Activated T-helper 2 cell treated with anti-CD3 and anti-CD28 coated beads, Interferon-gamma antibody, Interleukin-2, Interleukin-4, amounts not matched to agents 10 μg/mL and 5 μg/mL and 100 μg/mL, durations not matched to agents 14 hours and 24 hours and 36 hours (primary cell): ENCODE measurements around the gene PCDHGC4. TPM values are rescaled to one million over a fixed set of nuclear protein-coding genes. Genes with fewer than 3 reads are reported as not detected.

Experiments
- DNase-seq: peaks from one replicate; pipeline ENCODE4 v3.0.0; 2021; ENCODE audit warnings: low spot score
- H3K27ac Mint-ChIP-seq: one replicate; pipeline ENCODE4 v1.8.0; 2021; ENCODE audit warnings: mixed read lengths
- H3K27me3 Mint-ChIP-seq: one replicate; pipeline ENCODE4 v1.8.0; 2021; ENCODE audit warnings: low read depth, mixed read lengths
- H3K36me3 Mint-ChIP-seq: one replicate; pipeline ENCODE4 v1.8.0; 2021; ENCODE audit warnings: low read depth, mixed read lengths
- H3K4me1 Mint-ChIP-seq: one replicate; pipeline ENCODE4 v1.8.0; 2021; ENCODE audit warnings: low read depth, mixed read lengths
- H3K4me3 Mint-ChIP-seq: one replicate; pipeline ENCODE4 v1.8.0; 2021; ENCODE audit warnings: low read depth, mild to moderate bottlenecking, moderate library complexity, mixed read lengths
- H3K9me3 Mint-ChIP-seq: one replicate; pipeline ENCODE4 v1.8.0; 2021; ENCODE audit warnings: mixed read lengths
- intact Hi-C: fragments of 100-400 bp; cut with micrococcal nuclease; formaldehyde crosslinking; loops from one replicate; pipeline ENCODE4 v1.15.1; 2023
- total RNA-seq: library from RNA; stranded (reverse); gene quantifications from 2 replicates; pipeline ENCODE4 v1.2.3, GENCODE V29; 2022

Gene PCDHGC4
- total RNA-seq, 1 donor from 2014 or later = not detected

DNA sequence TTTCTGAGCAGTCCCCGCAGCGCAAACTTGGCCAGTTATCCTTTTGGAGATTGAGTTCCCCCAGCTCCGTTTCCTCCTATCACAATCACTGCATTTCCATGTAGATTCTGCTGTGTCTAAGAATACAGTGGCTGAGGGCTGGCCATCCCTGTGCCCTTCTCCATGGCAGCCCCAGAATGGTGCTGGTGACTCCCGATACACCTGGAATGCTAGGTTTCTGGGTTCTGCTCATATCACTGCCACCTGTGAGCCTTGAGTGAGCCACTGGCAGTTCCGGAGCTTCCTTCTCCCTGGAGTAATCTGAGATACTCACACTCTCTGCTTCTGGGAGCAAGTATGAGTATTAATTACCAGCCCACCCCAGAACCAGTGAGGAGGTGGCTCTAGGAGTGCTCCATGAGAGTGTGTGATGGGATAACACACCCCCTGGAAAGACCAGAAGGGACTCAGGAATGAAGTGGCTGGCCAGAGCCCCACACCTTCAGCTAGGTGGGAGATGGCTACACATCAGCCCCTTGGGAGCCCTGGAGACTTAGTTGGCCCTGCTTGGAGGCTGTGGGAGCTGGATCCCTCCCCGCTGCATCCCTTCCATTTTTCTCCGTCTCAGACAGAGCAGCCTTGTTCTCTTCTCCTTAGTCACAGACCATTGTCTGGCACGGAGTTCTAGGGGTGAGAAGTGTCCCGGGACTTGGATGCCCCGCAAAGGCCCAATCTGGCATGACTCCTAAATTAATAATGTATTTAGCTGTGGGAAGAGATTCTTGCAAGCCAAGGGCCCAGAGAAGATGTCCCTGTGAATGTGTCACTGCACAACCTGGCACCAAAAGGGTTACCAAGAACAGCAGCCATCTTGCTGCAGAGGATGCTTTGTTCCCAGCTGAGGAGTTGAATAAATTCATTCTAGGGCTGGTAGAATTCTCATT, 8.9 kb downstream of the PCDHGC4 start:
- intact Hi-C loops = no loop called here

DNA sequence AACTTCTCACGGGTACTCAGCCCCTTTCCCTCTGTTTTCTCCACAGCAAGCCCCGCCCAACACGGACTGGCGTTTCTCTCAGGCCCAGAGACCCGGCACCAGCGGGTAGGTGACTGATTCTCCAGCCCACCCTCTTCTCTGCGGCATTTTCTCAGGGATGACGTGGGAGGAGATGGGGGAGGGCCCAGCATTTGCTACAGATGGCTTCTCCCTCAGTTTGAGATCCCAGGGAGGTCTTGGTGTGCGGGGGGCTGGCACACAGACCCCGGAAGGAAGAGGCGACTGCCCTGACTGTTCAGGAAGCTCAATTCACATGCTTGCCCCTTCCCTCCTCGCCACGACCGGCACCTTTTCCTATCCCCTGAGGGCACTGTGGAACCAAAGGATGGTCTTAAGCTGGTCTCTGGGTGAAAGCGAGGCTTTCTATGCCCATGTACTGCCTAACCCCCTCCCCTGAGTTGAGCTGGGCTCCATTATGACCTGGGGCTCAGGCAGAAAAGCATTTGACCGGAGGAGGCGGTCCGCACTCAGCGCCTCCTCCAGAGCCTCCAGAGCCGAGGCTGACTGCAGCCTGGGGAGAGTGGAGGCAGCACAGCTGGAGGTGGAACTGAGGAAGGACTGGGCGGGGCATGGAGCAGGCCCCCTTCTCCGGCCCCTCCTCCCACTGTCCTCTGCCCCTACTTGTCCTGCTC, 10.1 kb downstream of the PCDHGC4 start:
- Mint-ChIP-seq H3K27me3 (peaks cover 52% of the 10 kb centered on the region), H3K36me3 (no peaks in the 10 kb centered on the region), H3K27ac (no peak overlapping the region), H3K9me3 (no peaks in the 10 kb centered on the region), H3K4me1 (peaks cover 4% of the 10 kb centered on the region), H3K4me3 (no peak overlapping the region)
- no peak for DNase-seq
- intact Hi-C loops = no loop called here

More for the DNA sequence above, 8.9 kb downstream of the PCDHGC4 start:
- H3K4me3 Mint-ChIP-seq = no peak overlapping the region
- no peak overlapping the region for H3K27ac Mint-ChIP-seq
- no peaks in the 10 kb centered on the region for H3K36me3 Mint-ChIP-seq
- DNase-seq = no peak
- peaks cover 52% of the 10 kb centered on the region for H3K27me3 Mint-ChIP-seq
- H3K9me3 Mint-ChIP-seq = no peaks in the 10 kb centered on the region
- H3K4me1 Mint-ChIP-seq = peaks cover 4% of the 10 kb centered on the region

DNA sequence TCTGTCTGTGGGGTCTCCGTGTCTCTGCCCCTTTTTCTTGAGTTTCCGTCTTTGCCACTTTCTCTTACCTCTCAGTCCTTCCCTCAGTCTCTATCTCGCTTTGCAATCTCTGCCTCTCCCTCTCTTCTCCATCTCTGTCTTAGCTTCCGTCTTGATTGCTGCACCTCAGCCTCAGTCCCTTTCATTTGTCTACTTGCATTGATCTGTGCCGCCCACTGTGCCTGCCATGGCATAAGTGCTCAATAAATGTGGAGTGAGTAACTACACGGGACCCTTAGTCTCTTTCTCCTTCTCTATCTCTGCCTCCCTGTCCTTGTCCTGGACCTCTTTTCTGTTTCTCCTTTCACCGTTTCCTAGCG, 10.6 kb downstream of the PCDHGC4 start:
- no peak overlapping the region for H3K27ac Mint-ChIP-seq
- no peaks in the 10 kb centered on the region for H3K36me3 Mint-ChIP-seq
- H3K4me1 Mint-ChIP-seq = peaks cover 4% of the 10 kb centered on the region
- DNase-seq = no peak
- H3K4me3 Mint-ChIP-seq = no peak overlapping the region
- intact Hi-C loops = no loop called here
- H3K9me3 Mint-ChIP-seq = no peaks in the 10 kb centered on the region
- H3K27me3 Mint-ChIP-seq = peaks cover 47% of the 10 kb centered on the region

DNA sequence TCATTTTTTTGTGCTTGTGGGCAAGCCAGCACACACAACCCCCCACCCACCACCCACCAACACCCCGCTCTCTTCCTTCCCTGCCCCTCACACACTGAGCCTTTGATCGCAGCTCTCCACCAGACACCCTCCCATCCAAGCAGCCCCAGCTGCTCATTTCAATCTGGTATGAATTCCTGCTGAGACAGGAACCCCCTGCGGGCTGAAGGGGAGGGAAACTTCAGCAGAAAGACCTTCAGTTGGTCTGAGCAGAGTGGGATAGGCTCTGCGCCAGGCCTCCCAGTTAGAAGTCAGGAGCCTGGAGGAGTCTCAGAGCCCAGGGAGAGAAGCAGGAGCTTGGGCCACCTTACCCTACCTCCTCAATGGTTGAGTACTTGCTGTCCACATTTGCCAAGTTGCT, 11.2 kb downstream of the PCDHGC4 start:
- no peaks in the 10 kb centered on the region for H3K9me3 Mint-ChIP-seq
- DNase-seq = no peak
- intact Hi-C loops = no loop called here
- H3K4me3 Mint-ChIP-seq = no peak overlapping the region
- H3K27me3 Mint-ChIP-seq = peaks cover 41% of the 10 kb centered on the region
- no peaks in the 10 kb centered on the region for H3K36me3 Mint-ChIP-seq
- peaks cover 4% of the 10 kb centered on the region for H3K4me1 Mint-ChIP-seq
- no peak overlapping the region for H3K27ac Mint-ChIP-seq

DNA sequence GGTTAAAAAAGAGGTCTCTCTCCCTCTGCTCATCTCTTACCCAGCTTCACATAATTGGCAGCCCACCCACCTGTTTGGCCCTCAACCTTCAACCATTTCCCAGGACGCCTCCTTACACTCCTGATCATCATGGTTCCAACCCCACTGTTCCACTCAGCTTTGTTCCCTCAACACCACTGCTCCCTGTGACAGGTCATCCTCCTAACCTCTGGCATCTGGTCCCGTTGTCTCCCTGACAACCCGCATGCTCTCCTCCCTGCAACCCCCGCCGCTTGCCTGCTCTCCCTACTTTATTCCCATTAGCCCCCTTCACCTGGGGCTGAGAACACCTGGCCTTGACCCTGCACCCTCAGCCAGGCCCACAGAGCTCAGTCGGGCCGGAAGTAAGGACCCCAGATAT, 16.9 kb downstream of the PCDHGC4 start:
- intact Hi-C loops = no loop called here
- Mint-ChIP-seq H3K27me3 (peaks cover 9% of the 10 kb centered on the region), H3K4me1 (no peaks in the 10 kb centered on the region), H3K27ac (no peak overlapping the region), H3K9me3 (no peaks in the 10 kb centered on the region), H3K4me3 (no peak overlapping the region), H3K36me3 (no peaks in the 10 kb centered on the region)
- no peak for DNase-seq

DNA sequence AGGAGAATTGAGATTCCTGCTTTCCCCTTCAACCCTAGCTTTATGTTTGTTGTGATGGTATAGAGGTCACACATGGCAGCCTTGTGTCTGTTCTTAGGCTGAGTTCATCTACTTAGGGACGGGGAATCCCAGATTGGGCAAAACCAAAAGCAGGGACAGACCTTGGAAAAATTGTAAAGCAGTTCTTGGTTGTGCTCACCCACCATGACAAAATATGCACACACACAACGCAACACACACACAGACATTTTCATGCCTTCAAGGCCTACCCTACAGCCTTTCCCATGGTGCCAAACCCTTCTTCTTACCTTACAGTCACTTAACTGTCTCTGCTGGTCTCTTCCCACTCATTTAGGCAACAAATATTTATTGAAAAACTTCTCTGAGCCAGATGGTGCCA, 18.9 kb downstream of the PCDHGC4 start:
- Mint-ChIP-seq H3K36me3 (no peaks in the 10 kb centered on the region), H3K27me3 (peaks cover 2% of the 10 kb centered on the region), H3K27ac (no peak overlapping the region), H3K4me3 (no peak overlapping the region), H3K9me3 (no peaks in the 10 kb centered on the region), H3K4me1 (peaks cover 2% of the 10 kb centered on the region)
- intact Hi-C loops = no loop called here
- no peak for DNase-seq

DNA sequence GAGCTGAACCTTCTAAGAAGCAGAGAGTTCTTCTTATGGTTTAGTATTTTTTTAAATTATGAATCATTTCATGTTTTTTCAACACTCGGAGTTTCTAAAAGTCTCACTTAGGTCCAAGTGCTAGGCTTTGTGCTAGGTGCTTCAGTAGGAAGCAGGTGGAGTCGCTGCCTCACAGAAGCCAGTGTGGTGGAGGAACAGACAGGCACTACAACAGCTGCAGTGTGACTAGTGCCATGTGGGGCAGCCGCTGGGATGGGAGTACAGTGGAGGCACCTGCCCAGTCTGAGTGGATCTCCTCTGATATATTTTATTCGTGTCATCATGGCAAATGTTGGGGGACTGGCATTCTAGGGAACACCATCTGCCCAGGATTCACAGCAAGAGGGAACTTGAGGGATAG, 19.4 kb downstream of the PCDHGC4 start:
- Mint-ChIP-seq H3K27me3 (no peaks in the 10 kb centered on the region), H3K27ac (no peak overlapping the region), H3K9me3 (no peaks in the 10 kb centered on the region), H3K4me3 (no peak overlapping the region), H3K4me1 (peaks cover 4% of the 10 kb centered on the region), H3K36me3 (no peaks in the 10 kb centered on the region)
- no peak for DNase-seq
- intact Hi-C loops = no loop called here

DNA sequence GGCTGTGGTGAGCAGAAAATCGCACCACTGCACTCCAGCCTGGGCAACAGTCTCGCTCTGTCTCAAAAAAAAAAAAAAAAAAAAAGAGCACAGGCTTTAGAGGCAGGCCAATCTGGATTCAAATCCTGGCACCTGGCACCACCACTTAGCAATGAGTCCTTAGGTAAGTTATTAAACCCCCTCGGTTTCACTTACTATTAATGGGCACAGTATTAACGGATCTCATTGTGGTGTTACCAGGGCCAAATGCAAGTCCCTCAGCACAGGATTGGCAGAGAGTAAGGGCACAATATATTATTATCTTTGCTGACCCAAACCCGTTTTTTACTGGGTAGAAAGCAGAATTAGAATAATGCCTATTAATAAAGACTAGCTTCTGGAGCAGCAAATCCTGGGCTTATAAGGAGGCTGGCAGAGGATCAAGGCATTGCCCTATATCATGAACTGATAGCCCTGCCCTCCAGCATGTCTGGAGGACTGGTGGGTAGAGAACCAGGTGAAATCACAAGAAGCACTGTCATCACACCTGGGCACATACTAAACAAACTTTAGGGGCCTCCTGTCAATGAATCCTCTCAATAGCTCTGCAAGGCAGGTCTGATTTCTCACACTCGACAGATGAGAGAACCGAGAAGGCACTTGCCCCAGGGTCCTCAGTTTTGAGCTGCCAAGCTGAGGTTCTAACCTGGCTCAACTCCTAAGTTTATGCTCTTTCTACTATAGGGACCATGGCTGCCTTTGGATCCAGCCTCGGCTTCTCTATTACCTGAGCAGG, 21.7 kb downstream of the PCDHGC4 start:
- DNase-seq = no peak
- Mint-ChIP-seq H3K4me1 (peaks cover 9% of the 10 kb centered on the region), H3K27ac (no peak overlapping the region), H3K4me3 (no peak overlapping the region), H3K36me3 (no peaks in the 10 kb centered on the region), H3K27me3 (no peaks in the 10 kb centered on the region), H3K9me3 (no peaks in the 10 kb centered on the region)
- intact Hi-C loops = no loop called here

DNA sequence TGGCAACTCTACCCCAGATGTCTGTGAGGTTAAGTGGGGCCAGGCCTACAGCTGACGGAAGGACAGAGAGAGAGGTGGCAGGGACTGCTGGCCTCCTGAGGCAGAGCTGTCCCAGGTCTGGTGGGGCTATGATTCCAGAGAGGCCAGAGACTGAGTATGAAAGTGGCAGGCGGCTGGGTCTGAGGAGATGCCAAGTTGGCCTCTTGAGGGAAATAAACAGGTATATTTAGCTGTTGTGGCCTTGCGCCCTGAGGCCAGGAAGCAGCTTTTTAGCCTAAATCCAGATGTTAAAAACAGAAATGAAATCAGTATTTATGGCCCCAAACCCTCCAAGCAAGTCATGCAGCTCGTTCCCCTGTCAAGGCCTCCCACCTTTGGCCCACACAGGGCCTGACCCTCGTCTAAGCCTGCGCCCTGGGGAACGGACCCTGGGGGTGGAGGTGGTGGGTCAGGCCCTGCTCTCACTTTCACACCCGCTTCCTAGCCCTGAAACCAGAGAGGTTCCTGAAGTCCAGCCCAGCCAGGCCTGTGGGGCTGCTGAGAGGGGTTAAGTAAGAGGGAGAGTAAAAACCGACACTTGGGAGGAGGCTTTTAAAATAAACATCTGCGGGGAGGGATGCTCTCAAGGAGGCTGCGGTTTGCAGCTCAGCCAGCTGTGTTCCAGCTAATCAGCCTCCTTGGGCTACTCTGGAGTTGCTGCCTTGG, 22.7 kb downstream of the PCDHGC4 start:
- intact Hi-C loops = no loop called here
- no peak for DNase-seq
- Mint-ChIP-seq H3K36me3 (no peaks in the 10 kb centered on the region), H3K9me3 (no peaks in the 10 kb centered on the region), H3K4me3 (no peak overlapping the region), H3K27me3 (no peaks in the 10 kb centered on the region), H3K4me1 (peaks cover 9% of the 10 kb centered on the region), H3K27ac (no peak overlapping the region)

DNA sequence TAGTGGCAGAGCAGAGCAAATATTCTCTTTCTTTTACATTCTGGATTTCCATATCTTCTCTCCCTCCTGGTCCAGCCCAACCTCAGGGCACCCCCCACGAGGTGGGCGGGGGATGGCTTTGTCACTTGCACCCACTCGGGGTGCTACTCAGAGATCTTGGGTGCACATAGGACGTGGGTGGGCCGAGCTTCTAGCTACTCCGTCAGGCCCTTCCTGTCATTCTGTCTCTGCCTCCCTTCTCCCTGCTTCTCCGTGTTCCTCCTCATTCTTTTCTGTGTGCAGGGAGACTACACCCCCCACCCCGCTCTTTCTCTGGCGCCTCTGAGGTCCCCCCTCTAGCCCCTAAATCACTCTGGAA, 23.6 kb downstream of the PCDHGC4 start:
- Mint-ChIP-seq H3K4me3 (no peak overlapping the region), H3K27me3 (no peaks in the 10 kb centered on the region), H3K36me3 (peaks cover 4% of the 10 kb centered on the region), H3K9me3 (no peaks in the 10 kb centered on the region), H3K4me1 (peaks cover 15% of the 10 kb centered on the region), H3K27ac (no peak overlapping the region)
- intact Hi-C loops = no loop called here
- no peak for DNase-seq

DNA sequence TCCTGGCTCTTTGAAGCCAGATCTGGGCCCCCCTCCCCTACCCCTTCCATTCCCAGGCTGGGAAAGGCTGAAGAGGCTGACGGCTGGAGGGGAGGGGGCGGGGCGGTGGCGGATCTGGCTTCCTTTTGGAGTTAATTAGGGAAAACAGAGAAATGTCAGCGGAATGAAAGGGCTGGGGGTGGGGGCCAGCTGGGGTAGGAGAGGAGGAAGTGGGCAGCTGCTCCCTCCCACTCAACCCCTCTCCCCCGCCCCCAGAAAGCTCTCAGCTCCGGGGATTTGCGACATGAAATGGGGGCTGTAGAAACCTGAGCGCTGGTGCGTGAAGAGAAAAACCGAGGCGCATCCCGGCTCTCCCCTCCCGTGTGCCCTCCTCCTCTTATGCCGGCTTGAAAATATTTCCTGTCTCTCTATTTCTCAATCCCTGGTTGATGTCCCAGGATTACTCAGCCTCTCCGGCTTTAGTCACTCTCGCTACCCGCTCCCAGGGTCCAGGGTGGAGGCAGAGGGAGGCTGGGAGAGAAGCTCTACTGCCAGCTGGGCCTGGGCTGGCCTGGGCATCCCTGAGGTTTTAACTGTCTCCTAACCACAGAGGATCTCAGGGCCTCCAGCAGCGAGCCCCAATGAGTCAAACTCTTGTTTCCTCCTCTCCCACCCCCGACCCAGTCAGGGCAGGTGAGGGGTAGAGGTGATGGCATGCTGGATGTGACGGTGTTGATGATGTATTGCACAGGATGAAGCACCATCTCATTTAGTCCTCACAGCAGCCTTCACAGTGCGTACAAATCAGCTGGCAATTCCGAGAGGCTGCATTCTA, 24.2 kb downstream of the PCDHGC4 start:
- H3K27me3 Mint-ChIP-seq = no peaks in the 10 kb centered on the region
- no peak for DNase-seq
- no peak overlapping the region for H3K27ac Mint-ChIP-seq
- peaks cover 4% of the 10 kb centered on the region for H3K36me3 Mint-ChIP-seq
- intact Hi-C loops = no loop called here
- H3K4me1 Mint-ChIP-seq = peaks cover 20% of the 10 kb centered on the region
- no peaks in the 10 kb centered on the region for H3K9me3 Mint-ChIP-seq
- H3K4me3 Mint-ChIP-seq = no peak overlapping the region

DNA sequence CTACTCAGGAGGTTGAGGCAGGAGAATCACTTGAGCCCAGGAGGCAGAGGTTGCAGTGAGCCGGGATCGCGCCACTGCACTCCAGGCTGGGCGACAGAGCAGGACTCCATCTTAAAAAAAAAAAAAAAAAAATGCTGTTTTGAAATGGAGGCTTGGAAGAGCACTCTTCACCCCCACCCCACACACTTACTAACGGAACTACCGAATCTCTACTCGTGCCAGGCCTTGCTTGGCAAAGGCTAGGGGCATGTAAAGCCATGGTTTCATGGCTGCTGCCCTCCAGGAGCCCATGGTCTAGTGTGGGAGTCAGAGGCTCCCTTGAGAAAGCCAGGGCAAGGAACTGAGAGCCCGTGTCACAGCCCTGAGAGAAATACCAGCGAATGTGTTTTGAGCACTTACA, 25.3 kb downstream of the PCDHGC4 start:
- Mint-ChIP-seq H3K9me3 (no peaks in the 10 kb centered on the region), H3K4me1 (peaks cover 27% of the 10 kb centered on the region), H3K27me3 (no peaks in the 10 kb centered on the region), H3K36me3 (peaks cover 4% of the 10 kb centered on the region), H3K27ac (no peak overlapping the region), H3K4me3 (no peak overlapping the region)
- DNase-seq = no peak
- intact Hi-C loops = loop anchor here (5.0 kb wide), 3 partner anchors 33 to 153 kb away; partner anchors contain the start of genes PCDHGA4, PCDHGB2 and PCDHGC3
